CD14-positive monocyte (primary cell): ENCODE data around the gene MAP1LC3A. TPM values are rescaled to one million over a fixed set of nuclear protein-coding genes. Genes with fewer than 3 reads are reported as not detected.

Source experiments
- DNase-seq, 3 donors: peaks; one replicate each; pipeline ENCODE4 v3.0.0-alpha.2; 2011 to 2022
- H2AFZ ChIP-seq: 2 replicates; pipeline ENCODE4 v1.6.0; 2012; ENCODE audit warnings: mild to moderate bottlenecking, low read depth, low read length, inconsistent platforms; ENCODE audit not compliant: insufficient read depth, poor library complexity, severe bottlenecking
- H3K27ac ChIP-seq, 2 donors: 1 replicate in 1 of 2; 2 replicates in 1 of 2; pipeline ENCODE4 v1.5.1; 2012 to 2013; ENCODE audit warnings: low read length in 2 of 2, control low read depth in 1 of 2, inconsistent platforms in 1 of 2, low read depth in 1 of 2, mild to moderate bottlenecking in 1 of 2
- H3K27me3 ChIP-seq, 2 donors: one replicate each; pipeline versions ENCODE4 v1.6.0 to v1.6.1; 2011 to 2013; ENCODE audit warnings: low read length in 2 of 2; ENCODE audit not compliant: control insufficient read depth in 2 of 2, insufficient read depth in 2 of 2
- H3K36me3 ChIP-seq, 2 donors: replicated peaks in 1 of 2; 1 replicate in 1 of 2; 2 replicates in 1 of 2; pipeline versions ENCODE4 v1.5.1 to v1.6.1; 2012 to 2013; ENCODE audit warnings: low read length in 2 of 2, control low read depth in 1 of 2, inconsistent platforms in 1 of 2, mild to moderate bottlenecking in 1 of 2; ENCODE audit not compliant: insufficient read depth in 2 of 2, control insufficient read depth in 1 of 2
- H3K4me1 ChIP-seq, 2 donors: 1 replicate in 1 of 2; 2 replicates in 1 of 2; pipeline versions ENCODE4 v1.5.1 to v1.6.1; 2012 to 2013; ENCODE audit warnings: low read length in 2 of 2, control low read depth in 1 of 2, inconsistent platforms in 1 of 2, mild to moderate bottlenecking in 1 of 2, moderate library complexity in 1 of 2; ENCODE audit not compliant: insufficient read depth in 2 of 2, control insufficient read depth in 1 of 2
- H3K4me2 ChIP-seq: replicated peaks from 2 replicates; pipeline ENCODE3; 2012; ENCODE audit warnings: low read length, moderate library complexity, mild to moderate bottlenecking; ENCODE audit not compliant: poor library complexity, severe bottlenecking; ENCODE audit errors: extremely low read depth
- H3K4me3 ChIP-seq, 3 experiments: fragments of 200-600 bp in 1 of 3; sonication (generic) in 1 of 3; replicated peaks in 1 of 3; 1 replicate in 2 of 3; 2 replicates in 1 of 3; pipeline ENCODE4 v1.5.1; 2011 to 2013; ENCODE audit warnings: low read length in 3 of 3, mild to moderate bottlenecking in 3 of 3, control low read depth in 2 of 3, low read depth in 2 of 3, inconsistent platforms in 1 of 3, moderate library complexity in 1 of 3
- H3K79me2 ChIP-seq: 2 replicates; pipeline ENCODE4 v1.6.0; 2012; ENCODE audit warnings: mild to moderate bottlenecking, control low read depth, inconsistent platforms, low read length, moderate library complexity; ENCODE audit not compliant: insufficient read depth
- H3K9ac ChIP-seq: 2 replicates; pipeline ENCODE4 v1.6.0; 2017; ENCODE audit warnings: low read length, mild to moderate bottlenecking; ENCODE audit not compliant: insufficient read depth, poor library complexity, severe bottlenecking
- H3K9me3 ChIP-seq, 2 donors: replicated peaks in 1 of 2; 1 replicate in 1 of 2; 2 replicates in 1 of 2; pipeline versions ENCODE4 v1.5.1 to v1.6.1; 2012 to 2013; ENCODE audit warnings: low read length in 2 of 2, control low read depth in 1 of 2; ENCODE audit not compliant: control insufficient read depth in 1 of 2, insufficient read depth in 1 of 2
- H4K20me1 ChIP-seq: 2 replicates; pipeline ENCODE4 v1.6.0; 2012; ENCODE audit warnings: mild to moderate bottlenecking, low read length, control low read depth, moderate library complexity; ENCODE audit not compliant: insufficient read depth
- H3K27ac Mint-ChIP-seq, 7 donors: one replicate each; pipeline ENCODE4 v1.8.0; 2020; ENCODE audit warnings: mild to moderate bottlenecking in 7 of 7, mixed read lengths in 7 of 7, moderate library complexity in 6 of 7, inconsistent platforms in 2 of 7
- H3K27me3 Mint-ChIP-seq, 3 donors: one replicate each; pipeline ENCODE4 v1.8.0; 2021 to 2022; ENCODE audit warnings: low read depth in 3 of 3, mild to moderate bottlenecking in 3 of 3, mixed read lengths in 3 of 3, moderate library complexity in 3 of 3, inconsistent platforms in 1 of 3
- H3K36me3 Mint-ChIP-seq, 2 donors: one replicate each; pipeline ENCODE4 v1.8.0; 2020; ENCODE audit warnings: mixed read lengths in 2 of 2, inconsistent platforms in 1 of 2, mild to moderate bottlenecking in 1 of 2
- H3K4me1 Mint-ChIP-seq: one replicate; pipeline ENCODE4 v1.8.0; 2020; ENCODE audit warnings: mild to moderate bottlenecking, mixed read lengths
- H3K4me3 Mint-ChIP-seq, 2 donors: one replicate each; pipeline ENCODE4 v1.8.0; 2020; ENCODE audit warnings: mild to moderate bottlenecking in 2 of 2, mixed read lengths in 2 of 2, moderate library complexity in 1 of 2
- H3K9me3 Mint-ChIP-seq, 7 donors: one replicate each; pipeline ENCODE4 v1.8.0; 2020 to 2022; ENCODE audit warnings: mixed read lengths in 7 of 7, mild to moderate bottlenecking in 6 of 7, moderate library complexity in 6 of 7, inconsistent platforms in 2 of 7
- CTCF ChIP-seq: fragments of 200-600 bp; IDR thresholded peaks from one replicate; pipeline ENCODE4 v1.8.0; 2022; ENCODE audit warnings: antibody characterized with exemption, mild to moderate bottlenecking
- WGBS: methylation state at CpG from one replicate; pipeline ENCODE4 v1.1.5; 2013; ENCODE audit warnings: missing lambda C conversion rate; ENCODE audit not compliant: insufficient coverage; 5-methylcytosine and 5-hydroxymethylcytosine counted together
- intact Hi-C, 2 donors: fragments of 100-400 bp; cut with micrococcal nuclease; formaldehyde crosslinking; loops; one replicate each; pipeline versions ENCODE4 v1.15.0 to v1.15.1; 2023
- polyA plus RNA-seq, 3 donors: library from polyadenylated mRNA; depleted of rRNA in 1 of 3; unstranded in 2 of 3; stranded (reverse) in 1 of 3; fragments of 300-500 nt in 2 of 3; fragments of >200 nt in 1 of 3; fragmentation: Illumina TruSeq in 2 of 3; gene quantifications; 1 replicate in 2 of 3; 2 replicates in 1 of 3; pipeline ENCODE4 v1.2.3, GENCODE V29; 2012 to 2021

MAP1LC3A gene
- polyA plus RNA-seq, 3 donors: 2.5 to 7.7 (median 2.6) TPM

GRCh38 chr20:34562641-34563040 lies 4.1 kb downstream of the MAP1LC3A start:
- Histone ChIP-seq H3K4me2 (no peak overlapping the region), H3K4me3 (no peak overlapping the region), H3K27ac (peak overlapping the region in 1 of 2 donors; percentile 3), H4K20me1 (no peaks in the 10 kb centered on the region), H3K4me1 (peaks cover 6 to 13% of the 10 kb centered on the region in 2 donors), H3K27me3 (no peaks in the 10 kb centered on the region), H3K36me3 (no peaks in the 10 kb centered on the region), H2AFZ (no peak overlapping the region), H3K79me2 (no peaks in the 10 kb centered on the region), H3K9me3 (no peaks in the 10 kb centered on the region), H3K9ac (no peak overlapping the region)
- no peak for DNase-seq
- no peak overlapping the region for H3K4me3 Mint-ChIP-seq
- H3K27me3 Mint-ChIP-seq: peaks cover 0 to 2% (median 0%) of the 10 kb centered on the region in 3 donors
- 79% methylated on average over 4 of the region's 5 CpGs for WGBS
- H3K27ac Mint-ChIP-seq: peak overlapping the region in 1 of 7 donors; percentile 14
- peaks cover 0 to 1% (median 0%) of the 10 kb centered on the region in 7 donors for H3K9me3 Mint-ChIP-seq
- peak; percentile 41 for TF ChIP-seq CTCF
- H3K36me3 Mint-ChIP-seq: peaks cover 5 to 11% of the 10 kb centered on the region in 2 donors
- intact Hi-C loops: loop anchor here in 1 of 2 donors (5.0 kb wide), 1 partner anchor 145 kb away; no protein-coding TSS in a partner anchor
- H3K4me1 Mint-ChIP-seq: peaks cover 5% of the 10 kb centered on the region

- 94% methylated on average over 6 of the region's 7 CpGs for WGBS
- H3K27ac ChIP-seq: no peak overlapping the region
- DNase-seq: peak in 1 of 3 donors; percentile 53
- H4K20me1 ChIP-seq: no peaks in the 10 kb centered on the region
- no peak overlapping the region for H2AFZ ChIP-seq
- H3K27me3 ChIP-seq: no peaks in the 10 kb centered on the region
- H3K36me3 Mint-ChIP-seq: peaks cover 8 to 16% of the 10 kb centered on the region in 2 donors
- no peaks in the 10 kb centered on the region for H3K4me1 ChIP-seq
- peaks cover 0 to 1% (median 0%) of the 10 kb centered on the region in 7 donors for H3K9me3 Mint-ChIP-seq
- no peak overlapping the region for H3K9ac ChIP-seq
- no peaks in the 10 kb centered on the region for H3K79me2 ChIP-seq
- no peak for TF ChIP-seq CTCF
- H3K27me3 Mint-ChIP-seq: no peaks in the 10 kb centered on the region
- intact Hi-C loops: loop anchor here in 1 of 2 donors (5.0 kb wide), 1 partner anchor 142 kb away; no protein-coding TSS in a partner anchor
- no peaks in the 10 kb centered on the region for H3K4me1 Mint-ChIP-seq
- H3K4me3 Mint-ChIP-seq: no peak overlapping the region
- H3K36me3 ChIP-seq: peaks cover 0 to 5% of the 10 kb centered on the region in 2 donors
- no peak overlapping the region for H3K4me2 ChIP-seq
- H3K9me3 ChIP-seq: no peaks in the 10 kb centered on the region
- H3K4me3 ChIP-seq: no peak overlapping the region
- no peak overlapping the region for H3K27ac Mint-ChIP-seq
Measured at GRCh38 chr20:34564833-34565232, 6.3 kb downstream of the MAP1LC3A start.
